OCI-LY7 (cell line): ENCODE measurements around the gene GAS1. TPM values are rescaled to one million over a fixed set of nuclear protein-coding genes. Genes with fewer than 3 reads are reported as not detected.

Experiments
- BruUV-seq: library from RNA; stranded (reverse); fragments of 400-500 nt; replicated peaks from 2 replicates; lab custom pipeline; 2021; lab: Mats Ljungman, UMichigan
- CTCF ChIA-PET: fragments of 300-600 bp; sonication (Branson Sonifier 250); formaldehyde crosslinking; loops from one replicate; lab custom pipeline; 2022; ENCODE audit warnings: antibody characterized with exemption; ENCODE audit not compliant: unreplicated experiment; lab: Charles Lee
- POLR2A ChIA-PET: fragments of 300-600 bp; sonication (Branson Sonifier 250); formaldehyde crosslinking; loops from one replicate; lab custom pipeline; 2022; ENCODE audit warnings: antibody characterized with exemption; lab: Charles Lee
- DNase-seq: peaks from one replicate; pipeline ENCODE4 v3.0.0-alpha.2; 2015; ENCODE audit warnings: low spot score
- H2AFZ ChIP-seq: fragments of 200-600 bp; sonication (generic), shearing (Covaris generic); 2 replicates; pipeline ENCODE4 v1.6.1; 2014; ENCODE audit warnings: mild to moderate bottlenecking, antibody characterized with exemption, low read length, moderate library complexity
- H3K27ac ChIP-seq: fragments of 200-600 bp; sonication (generic); 2 replicates; pipeline ENCODE4 v1.5.1; 2014; ENCODE audit warnings: mixed run types, low read depth, mild to moderate bottlenecking, moderate library complexity, low read length, inconsistent platforms; ENCODE audit not compliant: poor library complexity, severe bottlenecking
- H3K36me3 ChIP-seq: fragments of 200-600 bp; sonication (generic); 2 replicates; pipeline ENCODE4 v1.6.1; 2014; ENCODE audit warnings: mild to moderate bottlenecking, antibody characterized with exemption, low read length, moderate library complexity, mixed read lengths; ENCODE audit not compliant: insufficient read depth
- H3K4me1 ChIP-seq: fragments of 200-600 bp; sonication (generic); 2 replicates; pipeline ENCODE4 v1.5.1; 2014; ENCODE audit warnings: mild to moderate bottlenecking, low read length; ENCODE audit not compliant: insufficient read depth, poor library complexity, severe bottlenecking
- H3K4me2 ChIP-seq: fragments of 200-600 bp; sonication (generic); 2 replicates; pipeline ENCODE4 v1.6.1; 2014; ENCODE audit warnings: mild to moderate bottlenecking, low read length
- H3K4me3 ChIP-seq: fragments of 200-600 bp; sonication (generic); 2 replicates; pipeline ENCODE4 v1.5.1; 2014; ENCODE audit warnings: mild to moderate bottlenecking, low read depth, low read length; ENCODE audit not compliant: poor library complexity, severe bottlenecking
- H3K79me2 ChIP-seq: fragments of 200-600 bp; sonication (generic); 2 replicates; pipeline ENCODE4 v1.6.1; 2016; ENCODE audit warnings: low read depth, mild to moderate bottlenecking, low read length, moderate library complexity, mixed read lengths; ENCODE audit not compliant: insufficient read depth
- H3K9me2 ChIP-seq: fragments of 200-600 bp; sonication (generic); 2 replicates; pipeline ENCODE4 v1.6.1; 2016; ENCODE audit warnings: mild to moderate bottlenecking, low read length, mixed read lengths; ENCODE audit not compliant: insufficient read depth
- H3K9me3 ChIP-seq: fragments of 200-600 bp; sonication (generic); 2 replicates; pipeline ENCODE4 v1.6.1; 2014; ENCODE audit warnings: mild to moderate bottlenecking, mixed run types, low read length, mixed read lengths
- H4K20me1 ChIP-seq: fragments of 200-600 bp; sonication (generic); 2 replicates; pipeline ENCODE4 v1.6.1; 2014; ENCODE audit warnings: mild to moderate bottlenecking, antibody characterized with exemption, low read length, moderate library complexity, mixed read lengths; ENCODE audit not compliant: insufficient read depth
- EZH2phosphoT487 ChIP-seq: fragments of 200-600 bp; sonication (generic); IDR thresholded peaks from 2 replicates; pipeline ENCODE4 v1.6.1; 2018; ENCODE audit warnings: low read depth, borderline replicate concordance, mild to moderate bottlenecking, mixed run types, antibody characterized with exemption, low read length, moderate library complexity, mixed read lengths
- intact Hi-C: fragments of 100-400 bp; cut with micrococcal nuclease; formaldehyde crosslinking; loops from one replicate; pipeline ENCODE4 v1.10.0; 2022; ENCODE audit not compliant: unreplicated experiment
- total RNA-seq, 2 experiments: library from RNA; depleted of rRNA in 1 of 2; stranded (reverse); fragments of >200 nt in 1 of 2; shearing (Covaris generic) in 1 of 2; gene quantifications; 2 replicates each; pipeline ENCODE4 v1.2.3, GENCODE V29; 2014 to 2022
- TF ChIP-seq, protein P1 (sequence below): fragments of 200-600 bp; sonication (generic); conservative IDR thresholded peaks from 2 replicates; pipeline ENCODE4 v1.5.1; 2014; ENCODE audit warnings: mild to moderate bottlenecking, antibody characterized with exemption, low read length, moderate library complexity, mixed read lengths

Gene GAS1
- total RNA-seq, 2 experiments from 2014 or later = not detected

DNA sequence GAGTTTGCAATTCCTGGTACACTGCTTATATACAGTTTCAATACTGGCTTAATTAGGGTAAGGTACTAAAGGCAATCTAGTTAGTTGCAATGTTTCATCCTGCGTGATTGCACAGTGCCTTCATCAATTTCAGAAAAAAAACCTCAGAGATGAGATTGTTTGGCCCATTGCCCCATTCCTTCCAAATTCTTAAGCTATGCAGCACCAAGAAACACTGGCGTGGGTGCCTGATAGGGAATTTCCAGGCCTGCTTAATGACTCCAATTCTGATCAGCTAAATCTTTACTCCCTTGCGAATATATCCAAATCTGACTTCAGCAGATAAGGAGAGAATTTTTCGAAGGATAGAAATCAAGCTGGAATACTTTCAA, 35.9 kb upstream of the GAS1 start:
- TF ChIP-seq, protein P1, sequence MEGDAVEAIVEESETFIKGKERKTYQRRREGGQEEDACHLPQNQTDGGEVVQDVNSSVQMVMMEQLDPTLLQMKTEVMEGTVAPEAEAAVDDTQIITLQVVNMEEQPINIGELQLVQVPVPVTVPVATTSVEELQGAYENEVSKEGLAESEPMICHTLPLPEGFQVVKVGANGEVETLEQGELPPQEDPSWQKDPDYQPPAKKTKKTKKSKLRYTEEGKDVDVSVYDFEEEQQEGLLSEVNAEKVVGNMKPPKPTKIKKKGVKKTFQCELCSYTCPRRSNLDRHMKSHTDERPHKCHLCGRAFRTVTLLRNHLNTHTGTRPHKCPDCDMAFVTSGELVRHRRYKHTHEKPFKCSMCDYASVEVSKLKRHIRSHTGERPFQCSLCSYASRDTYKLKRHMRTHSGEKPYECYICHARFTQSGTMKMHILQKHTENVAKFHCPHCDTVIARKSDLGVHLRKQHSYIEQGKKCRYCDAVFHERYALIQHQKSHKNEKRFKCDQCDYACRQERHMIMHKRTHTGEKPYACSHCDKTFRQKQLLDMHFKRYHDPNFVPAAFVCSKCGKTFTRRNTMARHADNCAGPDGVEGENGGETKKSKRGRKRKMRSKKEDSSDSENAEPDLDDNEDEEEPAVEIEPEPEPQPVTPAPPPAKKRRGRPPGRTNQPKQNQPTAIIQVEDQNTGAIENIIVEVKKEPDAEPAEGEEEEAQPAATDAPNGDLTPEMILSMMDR = no peak
- TF ChIP-seq EZH2phosphoT487 = no peak
- intact Hi-C loops = no loop called here
- Histone ChIP-seq H3K79me2 (no peaks in the 10 kb centered on the region), H3K27ac (no peak overlapping the region), H3K9me3 (no peaks in the 10 kb centered on the region), H3K9me2 (no peaks in the 10 kb centered on the region), H3K4me2 (no peak overlapping the region), H3K4me1 (no peaks in the 10 kb centered on the region), H3K4me3 (no peak overlapping the region), H2AFZ (no peak overlapping the region), H3K36me3 (no peaks in the 10 kb centered on the region), H4K20me1 (no peaks in the 10 kb centered on the region)
- no TSS peak for BruUV-seq
- CTCF ChIA-PET = no interaction called here
- POLR2A ChIA-PET = no interaction called here
- DNase-seq = no peak

DNA sequence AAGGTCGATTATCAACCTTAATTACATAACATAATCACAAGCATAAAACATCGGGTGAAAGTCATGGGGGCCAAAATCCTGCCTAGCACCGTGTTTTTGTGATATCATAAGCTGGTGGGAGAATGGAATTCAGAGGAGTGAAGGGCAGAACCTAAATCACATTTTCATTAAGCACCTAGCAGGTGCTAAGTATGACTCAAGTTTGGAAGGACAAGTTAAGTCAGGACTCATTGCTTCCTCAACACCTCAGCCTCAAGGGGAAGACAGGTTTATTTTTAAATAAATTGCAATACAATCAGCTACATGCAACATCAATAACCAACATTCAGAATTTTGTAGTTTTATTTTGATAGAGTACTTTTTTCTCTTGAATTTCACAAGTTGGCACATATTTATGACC, 33.5 kb upstream of the GAS1 start:
- Histone ChIP-seq H3K9me2 (no peaks in the 10 kb centered on the region; the same call in 1 of the 2 replicates), H3K4me1 (no peaks in the 10 kb centered on the region), H3K4me3 (no peak overlapping the region), H3K36me3 (no peaks in the 10 kb centered on the region), H2AFZ (no peak overlapping the region), H4K20me1 (no peaks in the 10 kb centered on the region), H3K4me2 (no peak overlapping the region), H3K79me2 (no peaks in the 10 kb centered on the region), H3K27ac (no peak overlapping the region), H3K9me3 (no peaks in the 10 kb centered on the region)
- no TSS peak for BruUV-seq
- intact Hi-C loops = no loop called here
- ChIA-PET CTCF (no interaction called here), POLR2A (no interaction called here)
- TF ChIP-seq, protein P1 = no peak
- TF ChIP-seq EZH2phosphoT487 = no peak
- no peak for DNase-seq

DNA sequence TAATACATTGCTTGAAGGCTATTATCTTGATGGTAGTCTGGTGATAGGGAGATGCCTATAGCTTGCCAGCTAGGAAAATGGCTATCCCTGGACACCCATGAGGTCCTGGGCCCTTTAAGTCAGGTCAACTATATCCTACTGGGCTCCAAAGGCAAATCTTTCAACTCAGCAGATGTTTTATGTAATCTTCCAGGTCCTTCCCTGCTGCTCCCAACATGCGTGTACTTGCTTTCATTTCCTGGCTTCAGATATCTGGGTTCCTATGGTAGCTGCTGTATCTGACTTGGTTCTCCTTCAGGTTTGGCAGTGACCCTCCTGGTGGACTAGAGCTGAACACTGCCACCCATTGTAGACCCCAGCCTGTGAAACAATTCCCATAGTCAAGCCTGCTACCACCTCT, 32.4 kb upstream of the GAS1 start:
- Histone ChIP-seq H3K4me2 (no peak overlapping the region), H3K4me3 (no peak overlapping the region), H3K9me3 (no peaks in the 10 kb centered on the region), H3K79me2 (no peaks in the 10 kb centered on the region), H4K20me1 (no peaks in the 10 kb centered on the region), H2AFZ (no peak overlapping the region), H3K36me3 (no peaks in the 10 kb centered on the region), H3K4me1 (no peaks in the 10 kb centered on the region), H3K9me2 (no peaks in the 10 kb centered on the region; the same call in 1 of the 2 replicates), H3K27ac (no peak overlapping the region)
- DNase-seq = no peak
- ChIA-PET POLR2A (interaction anchor here (0.6 kb wide), 1 partner anchor 10 kb away, joined by 3 read pairs; no protein-coding TSS in a partner anchor), CTCF (no interaction called here)
- no TSS peak for BruUV-seq
- TF ChIP-seq EZH2phosphoT487 = no peak
- intact Hi-C loops = no loop called here
